SK-N-SH (cell line): ENCODE results near the gene CD70. TPM values are rescaled to one million over a fixed set of nuclear protein-coding genes. Genes with fewer than 3 reads are reported as not detected.
A peak's percentile ranks its signal among the peaks of the same experiment; 100 is the strongest.

ENCODE experiments used
- CTCF ChIA-PET: fragments of 300-600, 350-600 bp; formaldehyde crosslinking; extraction: SDS; loops from one replicate; lab custom pipeline; 2021; lab: Yijun Ruan, JAX
- POLR2A ChIA-PET: fragments of 350-600 bp; sonication (Branson Sonifier 250); formaldehyde crosslinking; extraction: SDS; loops from one replicate; lab custom pipeline; 2020; ENCODE audit warnings: antibody characterized with exemption, inconsistent platforms; lab: Yijun Ruan, JAX
- DNase-seq: peaks from one replicate; pipeline ENCODE4 v3.0.0; 2012
- H2AFZ ChIP-seq: fragments of 200-600 bp; sonication (generic); 2 replicates; pipeline ENCODE4 v1.8.1; 2016; ENCODE audit warnings: antibody characterized with exemption, mild to moderate bottlenecking, low read depth
- H3F3A ChIP-seq: fragments of 200-600 bp; sonication (generic); replicated peaks from 2 replicates; pipeline ENCODE3; 2016; ENCODE audit warnings: antibody characterized with exemption, mild to moderate bottlenecking; ENCODE audit not compliant: insufficient read depth
- H3K27ac ChIP-seq, 2 experiments: fragments of 200-500 bp in 1 of 2; fragments of 200-600 bp in 1 of 2; sonication (Bioruptor generic) in 1 of 2; sonication (generic), shearing (Covaris generic) in 1 of 2; 2 replicates each; pipeline versions ENCODE4 v1.5.1 to v1.6.1; 2014 to 2016; ENCODE audit warnings: low read depth in 2 of 2, inconsistent platforms in 1 of 2, low read length in 1 of 2, mild to moderate bottlenecking in 1 of 2, mixed read lengths in 1 of 2
- H3K27me3 ChIP-seq: fragments of 200-600 bp; sonication (generic), shearing (Covaris generic); 2 replicates; pipeline ENCODE4 v1.6.1; 2016; ENCODE audit warnings: mixed run types; ENCODE audit not compliant: insufficient read depth
- H3K36me3 ChIP-seq, 2 experiments: fragments of 200-500 bp in 1 of 2; fragments of 200-600 bp in 1 of 2; sonication (Bioruptor generic) in 1 of 2; sonication (generic) in 1 of 2; replicated peaks in 1 of 2; 2 replicates each; pipeline versions ENCODE3 to v1.5.1; 2014 to 2016; ENCODE audit warnings: low read length in 1 of 2, mild to moderate bottlenecking in 1 of 2; ENCODE audit not compliant: insufficient read depth in 2 of 2, control insufficient read depth in 1 of 2
- H3K4me1 ChIP-seq, 2 experiments: fragments of 200-500 bp in 1 of 2; fragments of 200-600 bp in 1 of 2; sonication (Bioruptor generic) in 1 of 2; sonication (generic), shearing (Covaris generic) in 1 of 2; 2 replicates each; pipeline versions ENCODE4 v1.5.1 to v1.6.1; 2014 to 2016; ENCODE audit warnings: low read depth in 1 of 2, low read length in 1 of 2, mixed run types in 1 of 2; ENCODE audit not compliant: insufficient read depth in 2 of 2, control insufficient read depth in 1 of 2
- H3K4me2 ChIP-seq: fragments of 200-600 bp; sonication (generic), shearing (Covaris generic); 2 replicates; pipeline ENCODE4 v1.6.1; 2017; ENCODE audit warnings: mixed run types
- H3K4me3 ChIP-seq, 2 experiments: fragments of 200-500 bp in 1 of 2; fragments of 200-600 bp in 1 of 2; sonication (Bioruptor generic) in 1 of 2; sonication (generic), shearing (Covaris generic) in 1 of 2; 2 replicates each; pipeline versions ENCODE4 v1.5.1 to v1.8.1; 2014 to 2016; ENCODE audit warnings: low read depth in 2 of 2, inconsistent platforms in 1 of 2, low read length in 1 of 2, mild to moderate bottlenecking in 1 of 2, mixed read lengths in 1 of 2, moderate library complexity in 1 of 2
- H3K79me2 ChIP-seq: fragments of 200-600 bp; sonication (generic); 2 replicates; pipeline ENCODE4 v1.8.1; 2017; ENCODE audit warnings: mild to moderate bottlenecking; ENCODE audit not compliant: insufficient read depth
- H3K9ac ChIP-seq: fragments of 200-600 bp; sonication (generic); 2 replicates; pipeline ENCODE4 v1.6.1; 2017; ENCODE audit warnings: mixed run types
- H3K9me2 ChIP-seq: fragments of 200-600 bp; sonication (generic); 2 replicates; pipeline ENCODE4 v1.6.1; 2017; ENCODE audit warnings: mixed run types
- H3K9me3 ChIP-seq: fragments of 200-600 bp; sonication (generic); 2 replicates; pipeline ENCODE4 v1.6.1; 2017; ENCODE audit warnings: mixed run types, mild to moderate bottlenecking, moderate library complexity
- H4K20me1 ChIP-seq: fragments of 200-600 bp; sonication (generic); 2 replicates; pipeline ENCODE4 v1.6.1; 2017; ENCODE audit warnings: mild to moderate bottlenecking, mixed run types; ENCODE audit not compliant: insufficient read depth
- ELF1 ChIP-seq: IDR thresholded peaks from 2 replicates; pipeline ENCODE4 v1.4.0; 2012
- EP300 ChIP-seq, 2 experiments: IDR thresholded peaks; 2 replicates each; pipeline versions ENCODE4 v1.4.0 to v1.6.1; 2012; ENCODE audit warnings: borderline replicate concordance in 1 of 2, low read depth in 1 of 2, low read length in 1 of 2
- EZH2phosphoT487 ChIP-seq: fragments of 200-600 bp; sonication (generic); IDR thresholded peaks from 2 replicates; pipeline ENCODE4 v1.6.1; 2017; ENCODE audit warnings: low read depth, mixed run types, mild to moderate bottlenecking, antibody characterized with exemption, moderate library complexity, borderline replicate concordance
- FOXJ3 ChIP-seq: sonication (generic); formaldehyde crosslinking; IDR thresholded peaks from 2 replicates; pipeline ENCODE4 v1.5.1; 2020; ENCODE audit warnings: mild to moderate bottlenecking, missing genetic modification reagents
- GABPA ChIP-seq: IDR thresholded peaks from 2 replicates; pipeline ENCODE4 v1.4.0; 2012; ENCODE audit warnings: low read depth, mild to moderate bottlenecking
- JUND ChIP-seq: IDR thresholded peaks from 2 replicates; pipeline ENCODE4 v1.4.0; 2012
- MAX ChIP-seq: IDR thresholded peaks from 2 replicates; pipeline ENCODE4 v1.4.0; 2012; ENCODE audit warnings: low read depth
- MEF2A ChIP-seq: IDR thresholded peaks from 2 replicates; pipeline ENCODE4 v1.4.0; 2012; ENCODE audit warnings: low read depth, borderline replicate concordance
- MXI1 ChIP-seq: IDR thresholded peaks from 2 replicates; pipeline ENCODE4 v1.6.1; 2012; ENCODE audit warnings: mild to moderate bottlenecking, low read depth, low read length, improper control_type of control experiment
- NFIC ChIP-seq: IDR thresholded peaks from 2 replicates; pipeline ENCODE4 v1.4.0; 2012; ENCODE audit warnings: borderline replicate concordance
- NRF1 ChIP-seq: IDR thresholded peaks from 2 replicates; pipeline ENCODE4 v1.6.1; 2012; ENCODE audit warnings: low read depth, mild to moderate bottlenecking, low read length
- POLR2AphosphoS5 ChIP-seq: IDR thresholded peaks from 2 replicates; pipeline ENCODE4 v1.6.1; 2012; ENCODE audit warnings: low read depth, low read length
- RFX5 ChIP-seq: IDR thresholded peaks from 2 replicates; pipeline ENCODE4 v1.6.1; 2012; ENCODE audit warnings: mild to moderate bottlenecking, improper control_type of control experiment, low read length
- SIN3A ChIP-seq: IDR thresholded peaks from 2 replicates; pipeline ENCODE4 v1.6.1; 2012; ENCODE audit warnings: low read depth, mild to moderate bottlenecking, low read length, moderate library complexity, borderline replicate concordance
- SMC3 ChIP-seq: IDR thresholded peaks from 2 replicates; pipeline ENCODE4 v1.6.1; 2012; ENCODE audit warnings: low read depth, low read length, improper control_type of control experiment
- TAF1 ChIP-seq: IDR thresholded peaks from 2 replicates; pipeline ENCODE4 v1.6.1; 2012; ENCODE audit warnings: low read depth, mild to moderate bottlenecking, low read length, moderate library complexity, borderline replicate concordance
- TCF12 ChIP-seq: IDR thresholded peaks from 2 replicates; pipeline ENCODE4 v1.4.0; 2012
- TEAD4 ChIP-seq: IDR thresholded peaks from 2 replicates; pipeline ENCODE4 v1.4.0; 2012; ENCODE audit warnings: mild to moderate bottlenecking, borderline replicate concordance; ENCODE audit not compliant: insufficient read depth
- ZBTB33 ChIP-seq: IDR thresholded peaks from 2 replicates; pipeline ENCODE4 v1.4.0; 2012; ENCODE audit warnings: low read depth, borderline replicate concordance
- WGBS: methylation state at CpG from one replicate; pipeline ENCODE4 v1.1.6; 2017; ENCODE audit warnings: low lambda C conversion rate; 5-methylcytosine and 5-hydroxymethylcytosine counted together
- polyA plus RNA-seq, 3 experiments: library from polyadenylated mRNA; depleted of rRNA; stranded (reverse); fragments of >200 nt; gene quantifications; 2 replicates each; pipeline ENCODE4 v1.2.3, GENCODE V29; 2012
- TF ChIP-seq, protein P1 (sequence below): IDR thresholded peaks from 2 replicates; pipeline ENCODE4 v1.4.0; 2012; ENCODE audit warnings: low read depth, borderline replicate concordance
- TF ChIP-seq, protein P2 (sequence below): fragments of 150-350 bp; IDR thresholded peaks from 2 replicates; pipeline ENCODE4 v1.6.1; 2016; ENCODE audit warnings: mild to moderate bottlenecking, low read depth, low read length
- TF ChIP-seq, protein P3 (sequence below): IDR thresholded peaks from 2 replicates; pipeline ENCODE4; 2012
- TF ChIP-seq, protein P4 (sequence below): IDR thresholded peaks from 2 replicates; pipeline ENCODE4 v1.6.1; 2012; ENCODE audit warnings: mild to moderate bottlenecking, low read depth, low read length, moderate library complexity

The CD70 gene
- polyA plus RNA-seq, 1 of the 3 experiments (the other 2 are of a cell fraction) = 142 TPM

DNA sequence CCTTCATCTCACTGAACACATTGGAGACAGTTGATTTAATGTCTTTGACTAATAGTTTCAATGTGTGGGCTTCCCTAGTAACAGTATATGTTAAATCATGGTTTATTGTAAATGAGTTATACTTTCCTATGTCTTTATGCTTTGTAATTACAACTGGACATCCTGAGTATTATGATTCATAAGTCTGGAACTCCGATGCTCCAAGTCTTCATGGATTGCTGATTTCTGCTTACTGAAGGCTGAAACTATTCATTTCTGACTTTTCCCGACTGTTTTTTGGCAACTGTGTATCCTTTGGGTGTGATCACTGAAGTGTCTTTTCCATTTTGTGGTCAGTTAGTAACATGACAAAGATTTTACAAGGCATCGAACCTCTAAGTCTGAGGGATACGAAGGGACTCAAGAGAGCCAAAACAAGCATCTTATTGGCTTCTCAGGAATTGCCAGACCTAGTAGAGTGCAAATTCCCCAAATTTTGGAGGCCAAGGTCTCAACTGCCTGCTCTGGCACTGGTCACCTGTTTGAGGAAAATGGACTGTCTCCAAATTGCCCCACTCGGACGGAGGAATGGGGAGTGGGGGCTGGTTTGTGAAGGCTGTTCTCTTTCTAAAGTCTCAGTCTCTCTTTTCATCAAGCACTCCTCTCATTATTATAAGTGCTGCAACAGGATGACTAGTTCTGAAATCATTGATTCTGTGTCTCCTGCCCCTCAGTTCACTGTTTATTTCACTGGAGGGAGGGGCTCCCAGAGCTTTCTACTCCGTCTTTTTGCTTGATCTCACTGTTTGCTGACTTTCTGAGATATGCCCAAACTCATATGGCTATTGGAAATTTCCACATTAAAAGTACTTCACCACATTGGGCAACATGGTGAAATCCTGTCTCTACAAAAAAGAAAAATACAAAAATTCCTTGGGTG lies 20.2 kb upstream of the CD70 start:
- Histone ChIP-seq H3K27ac (peak overlapping the region in 1 of 2 experiments; percentile 92; a peak in 2 of 4 replicates), H3K9ac (peak overlapping the region; percentile 65; the same call in 1 of the 2 replicates), H3K4me1 (no peaks in the 10 kb centered on the region), H3K79me2 (no peaks in the 10 kb centered on the region), H3F3A (peaks cover 31% of the 10 kb centered on the region), H3K9me2 (no peaks in the 10 kb centered on the region), H3K4me2 (peak overlapping the region; percentile 78), H4K20me1 (no peaks in the 10 kb centered on the region), H3K27me3 (peaks cover 14% of the 10 kb centered on the region; the same call in 1 of the 2 replicates), H2AFZ (peak overlapping the region; percentile 76; the same call in 1 of the 2 replicates), H3K9me3 (no peaks in the 10 kb centered on the region), H3K36me3 (no peaks in the 10 kb centered on the region), H3K4me3 (peak overlapping the region in 1 of 2 experiments; percentile 33; a peak in 3 of 4 replicates)
- WGBS = 2% methylated on average over 7 of the region's 7 CpGs
- ChIA-PET POLR2A (no interaction called here), CTCF (no interaction called here)
- no peak for DNase-seq
- TF ChIP-seq MXI1 (no peak), NRF1 (no peak), JUND (peak; percentile 80), SMC3 (no peak), FOXJ3 (CRISPR knock-in tag) (no peak), EZH2phosphoT487 (no peak), ELF1 (no peak), POLR2AphosphoS5 (no peak; the same call in 1 of the 2 replicates), ZBTB33 (0 out of 2 replicates have a peak, but pooled peaks have one; percentile 20), TAF1 (no peak), GABPA (no peak), EP300 (IDR thresholded peaks at IDR 0.05; ENCODE audit: borderline replicate concordance in 1 of 2, low read depth in 1 of 2, low read length in 1 of 2) (peak in 1 of 2 experiments; percentile 78; a peak in 2 of 4 replicates), SIN3A (no peak; the same call in 1 of the 2 replicates), RFX5 (no peak), TEAD4 (peak; percentile 68; the same call in 1 of the 2 replicates), MAX (no peak), NFIC (peak; percentile 92), MEF2A (no peak), TCF12 (peak; percentile 81)
- TF ChIP-seq, protein P1, sequence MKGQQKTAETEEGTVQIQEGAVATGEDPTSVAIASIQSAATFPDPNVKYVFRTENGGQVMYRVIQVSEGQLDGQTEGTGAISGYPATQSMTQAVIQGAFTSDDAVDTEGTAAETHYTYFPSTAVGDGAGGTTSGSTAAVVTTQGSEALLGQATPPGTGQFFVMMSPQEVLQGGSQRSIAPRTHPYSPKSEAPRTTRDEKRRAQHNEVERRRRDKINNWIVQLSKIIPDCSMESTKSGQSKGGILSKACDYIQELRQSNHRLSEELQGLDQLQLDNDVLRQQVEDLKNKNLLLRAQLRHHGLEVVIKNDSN = no peak
- TF ChIP-seq, protein P2, sequence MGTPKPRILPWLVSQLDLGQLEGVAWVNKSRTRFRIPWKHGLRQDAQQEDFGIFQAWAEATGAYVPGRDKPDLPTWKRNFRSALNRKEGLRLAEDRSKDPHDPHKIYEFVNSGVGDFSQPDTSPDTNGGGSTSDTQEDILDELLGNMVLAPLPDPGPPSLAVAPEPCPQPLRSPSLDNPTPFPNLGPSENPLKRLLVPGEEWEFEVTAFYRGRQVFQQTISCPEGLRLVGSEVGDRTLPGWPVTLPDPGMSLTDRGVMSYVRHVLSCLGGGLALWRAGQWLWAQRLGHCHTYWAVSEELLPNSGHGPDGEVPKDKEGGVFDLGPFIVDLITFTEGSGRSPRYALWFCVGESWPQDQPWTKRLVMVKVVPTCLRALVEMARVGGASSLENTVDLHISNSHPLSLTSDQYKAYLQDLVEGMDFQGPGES = no peak
- TF ChIP-seq, protein P3, sequence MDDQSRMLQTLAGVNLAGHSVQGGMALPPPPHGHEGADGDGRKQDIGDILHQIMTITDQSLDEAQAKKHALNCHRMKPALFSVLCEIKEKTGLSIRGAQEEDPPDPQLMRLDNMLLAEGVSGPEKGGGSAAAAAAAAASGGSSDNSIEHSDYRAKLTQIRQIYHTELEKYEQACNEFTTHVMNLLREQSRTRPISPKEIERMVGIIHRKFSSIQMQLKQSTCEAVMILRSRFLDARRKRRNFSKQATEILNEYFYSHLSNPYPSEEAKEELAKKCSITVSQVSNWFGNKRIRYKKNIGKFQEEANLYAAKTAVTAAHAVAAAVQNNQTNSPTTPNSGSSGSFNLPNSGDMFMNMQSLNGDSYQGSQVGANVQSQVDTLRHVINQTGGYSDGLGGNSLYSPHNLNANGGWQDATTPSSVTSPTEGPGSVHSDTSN = peak; percentile 84
- TF ChIP-seq, protein P4, sequence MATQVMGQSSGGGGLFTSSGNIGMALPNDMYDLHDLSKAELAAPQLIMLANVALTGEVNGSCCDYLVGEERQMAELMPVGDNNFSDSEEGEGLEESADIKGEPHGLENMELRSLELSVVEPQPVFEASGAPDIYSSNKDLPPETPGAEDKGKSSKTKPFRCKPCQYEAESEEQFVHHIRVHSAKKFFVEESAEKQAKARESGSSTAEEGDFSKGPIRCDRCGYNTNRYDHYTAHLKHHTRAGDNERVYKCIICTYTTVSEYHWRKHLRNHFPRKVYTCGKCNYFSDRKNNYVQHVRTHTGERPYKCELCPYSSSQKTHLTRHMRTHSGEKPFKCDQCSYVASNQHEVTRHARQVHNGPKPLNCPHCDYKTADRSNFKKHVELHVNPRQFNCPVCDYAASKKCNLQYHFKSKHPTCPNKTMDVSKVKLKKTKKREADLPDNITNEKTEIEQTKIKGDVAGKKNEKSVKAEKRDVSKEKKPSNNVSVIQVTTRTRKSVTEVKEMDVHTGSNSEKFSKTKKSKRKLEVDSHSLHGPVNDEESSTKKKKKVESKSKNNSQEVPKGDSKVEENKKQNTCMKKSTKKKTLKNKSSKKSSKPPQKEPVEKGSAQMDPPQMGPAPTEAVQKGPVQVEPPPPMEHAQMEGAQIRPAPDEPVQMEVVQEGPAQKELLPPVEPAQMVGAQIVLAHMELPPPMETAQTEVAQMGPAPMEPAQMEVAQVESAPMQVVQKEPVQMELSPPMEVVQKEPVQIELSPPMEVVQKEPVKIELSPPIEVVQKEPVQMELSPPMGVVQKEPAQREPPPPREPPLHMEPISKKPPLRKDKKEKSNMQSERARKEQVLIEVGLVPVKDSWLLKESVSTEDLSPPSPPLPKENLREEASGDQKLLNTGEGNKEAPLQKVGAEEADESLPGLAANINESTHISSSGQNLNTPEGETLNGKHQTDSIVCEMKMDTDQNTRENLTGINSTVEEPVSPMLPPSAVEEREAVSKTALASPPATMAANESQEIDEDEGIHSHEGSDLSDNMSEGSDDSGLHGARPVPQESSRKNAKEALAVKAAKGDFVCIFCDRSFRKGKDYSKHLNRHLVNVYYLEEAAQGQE = no peak
